NCI-H524 (cell line): ENCODE data around the gene RTEL1.
"Not testable (repeated sequence)": the region's sequence is repeated elsewhere in the genome, so short reads cannot be mapped to it uniquely, and the experiment has no call there.

Experiments
- DNase-seq, 2 experiments: peaks; one replicate each; lab custom pipeline; 2025; lab: John Stamatoyannopoulos, UW

RTEL1 gene

GRCh38 chr20:63730189-63730733 is 72.1 kb downstream of the RTEL1 start:
- not testable (repeated sequence) for DNase-seq

- no peak for DNase-seq
These were observed 73.3 kb downstream of the RTEL1 start for GRCh38 chr20:63731410-63731809.

DNA sequence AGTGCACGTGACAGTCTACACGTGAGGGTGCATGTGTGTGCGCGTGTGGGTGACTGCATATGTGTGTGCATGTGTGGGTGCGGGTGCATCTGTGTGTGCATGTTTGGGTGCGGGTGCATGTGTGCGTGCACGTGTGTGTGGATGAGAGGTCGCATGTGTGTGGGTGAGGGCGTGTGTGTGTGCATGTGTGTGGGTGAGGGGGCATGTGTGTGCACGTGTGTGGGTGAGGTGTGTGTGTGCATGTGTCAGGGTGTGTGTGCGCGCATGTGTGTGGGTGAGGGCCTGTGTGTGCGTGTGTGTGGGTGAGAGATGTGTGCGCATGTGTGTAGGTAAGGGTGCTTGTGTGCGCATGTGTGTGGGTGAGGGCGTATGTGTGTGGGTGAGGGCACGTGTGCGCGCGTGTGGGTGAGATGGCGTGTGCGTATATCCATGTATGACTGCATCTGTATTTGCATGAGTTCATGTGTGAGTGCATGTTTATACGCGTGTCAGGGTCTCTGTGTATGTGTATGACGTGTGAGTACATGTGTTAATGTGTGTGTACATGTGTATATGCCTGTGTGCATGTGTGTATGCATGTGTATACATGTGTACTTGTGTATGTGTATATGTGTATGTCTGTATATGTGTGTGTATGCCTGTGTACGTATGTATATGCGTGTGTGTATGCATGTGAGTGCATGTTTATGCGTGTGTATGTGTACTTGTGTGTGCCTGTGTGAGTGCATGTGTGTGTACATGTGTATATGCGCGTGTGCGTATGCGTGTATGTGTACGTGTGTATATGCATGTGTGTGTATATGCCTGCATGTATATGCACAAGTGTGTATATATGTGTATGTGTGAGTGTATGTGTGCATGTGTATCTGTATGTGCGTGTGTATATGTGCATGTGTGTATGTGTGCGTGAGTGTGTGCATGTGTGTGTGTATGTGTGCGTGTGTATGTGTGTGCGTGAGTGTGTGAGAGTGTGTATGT is 74.3 kb downstream of the RTEL1 start:
- no peak for DNase-seq

- DNase-seq: no peak
These were observed 75.0 kb downstream of the RTEL1 start for GRCh38 chr20:63733117-63733516.

- DNase-seq: no peak
These were observed 75.5 kb downstream of the RTEL1 start for GRCh38 chr20:63733579-63734081.

GRCh38 chr20:63734111-63734945 is 76.2 kb downstream of the RTEL1 start:
- no peak for DNase-seq

- DNase-seq: no peak
These were observed 77.1 kb downstream of the RTEL1 start for GRCh38 chr20:63734946-63735858.

DNA sequence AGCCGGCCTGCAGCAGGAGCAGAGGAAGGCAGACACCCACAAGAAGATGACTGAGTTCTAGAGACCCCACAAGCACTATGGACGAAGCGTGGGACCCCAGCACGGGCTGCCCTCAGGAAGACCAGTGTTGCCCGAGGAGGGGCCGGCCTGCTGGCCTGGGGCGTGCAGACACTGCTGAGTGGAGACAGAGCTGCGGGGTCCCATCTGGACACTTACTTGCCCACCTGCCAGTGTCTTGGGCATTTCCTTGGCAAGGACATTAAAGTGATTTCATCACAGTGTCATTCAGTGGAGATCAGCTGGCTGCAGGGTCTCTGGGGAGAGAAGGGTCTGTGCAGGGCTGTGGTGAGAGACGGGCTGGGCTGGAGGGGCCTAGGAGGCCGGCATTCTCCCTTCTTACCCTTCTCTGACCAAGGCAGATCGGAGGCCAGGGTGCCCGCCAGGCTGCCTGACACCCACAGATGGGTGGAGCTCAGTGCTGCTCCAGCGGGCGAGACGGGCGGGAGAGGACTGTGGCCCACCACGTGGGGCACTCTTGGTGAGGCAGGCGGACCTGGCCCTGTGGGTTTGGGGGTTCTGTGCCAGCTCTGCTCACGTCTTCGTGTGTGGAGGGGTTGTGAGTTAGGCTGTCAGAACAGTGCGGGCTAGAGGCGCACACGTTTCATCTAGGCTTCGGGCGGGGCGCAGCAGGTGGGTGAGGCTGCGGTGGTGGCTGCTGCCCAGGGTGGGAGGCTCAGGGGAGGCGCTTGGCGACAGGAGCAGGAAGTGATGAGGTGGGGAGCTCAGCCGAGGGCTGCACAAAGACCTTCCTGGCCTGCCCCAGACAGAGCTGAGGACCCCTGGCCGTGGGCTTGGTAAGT is 78.0 kb downstream of the RTEL1 start, which contains the start of gene LIME1:
LIME1 (plus strand) TSS at position 806 of the 860 bp plus-strand sequence. CDS start 886 bp downstream, outside the sequence.
- DNase-seq: no peak

DNA sequence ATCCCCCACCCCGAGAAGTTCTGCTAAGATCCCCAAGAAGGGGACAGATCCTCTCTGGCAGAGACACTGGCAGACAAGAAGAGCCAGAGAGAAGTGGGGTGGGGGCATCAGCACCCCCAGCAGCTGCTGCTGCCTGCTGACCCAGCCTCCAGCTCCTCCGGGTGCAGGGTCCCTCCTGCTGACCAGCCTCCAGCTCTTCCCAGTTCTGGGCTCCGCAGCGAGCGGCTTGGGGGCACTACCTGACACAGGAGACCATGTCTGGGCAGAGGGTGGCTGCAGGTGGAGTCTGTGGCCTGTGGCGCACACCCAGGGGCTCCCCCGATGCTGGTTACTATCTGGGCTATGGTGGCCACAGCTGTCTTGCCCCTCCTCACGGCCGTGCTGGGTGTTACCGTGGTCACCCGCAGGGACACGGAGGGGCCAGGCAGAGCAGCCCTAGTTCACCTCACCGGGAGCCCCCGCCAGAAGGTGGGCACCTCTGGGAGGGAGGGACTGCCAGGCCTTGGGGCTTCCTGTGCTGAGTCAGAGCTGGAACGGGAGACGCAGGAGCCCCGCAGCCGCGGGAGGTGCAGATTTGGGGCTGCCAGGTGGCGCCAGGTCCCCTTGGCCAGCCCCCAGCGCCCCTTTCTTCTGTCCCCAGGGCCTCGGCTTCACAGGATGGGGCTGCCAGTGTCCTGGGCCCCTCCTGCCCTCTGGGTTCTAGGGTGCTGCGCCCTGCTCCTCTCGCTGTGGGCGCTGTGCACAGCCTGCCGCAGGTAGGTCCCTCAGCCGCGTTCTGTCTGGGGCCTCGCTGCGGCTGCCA is 79.0 kb downstream of the RTEL1 start:
- DNase-seq: no peak

DNA sequence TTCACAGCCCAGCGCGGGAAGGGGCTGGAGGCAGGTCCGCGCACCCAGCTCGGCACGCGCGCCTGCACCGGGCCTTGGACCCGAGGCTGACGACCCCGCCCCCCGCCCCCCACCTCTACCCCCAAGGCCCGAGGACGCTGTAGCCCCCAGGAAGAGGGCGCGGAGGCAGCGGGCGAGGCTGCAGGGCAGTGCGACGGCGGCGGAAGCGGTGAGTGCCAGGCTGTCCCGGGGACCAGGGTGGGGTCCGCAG is 79.5 kb downstream of the RTEL1 start:
- no peak for DNase-seq

GRCh38 chr20:63737945-63738686 is 80.0 kb downstream of the RTEL1 start:
- DNase-seq: no peak

DNA sequence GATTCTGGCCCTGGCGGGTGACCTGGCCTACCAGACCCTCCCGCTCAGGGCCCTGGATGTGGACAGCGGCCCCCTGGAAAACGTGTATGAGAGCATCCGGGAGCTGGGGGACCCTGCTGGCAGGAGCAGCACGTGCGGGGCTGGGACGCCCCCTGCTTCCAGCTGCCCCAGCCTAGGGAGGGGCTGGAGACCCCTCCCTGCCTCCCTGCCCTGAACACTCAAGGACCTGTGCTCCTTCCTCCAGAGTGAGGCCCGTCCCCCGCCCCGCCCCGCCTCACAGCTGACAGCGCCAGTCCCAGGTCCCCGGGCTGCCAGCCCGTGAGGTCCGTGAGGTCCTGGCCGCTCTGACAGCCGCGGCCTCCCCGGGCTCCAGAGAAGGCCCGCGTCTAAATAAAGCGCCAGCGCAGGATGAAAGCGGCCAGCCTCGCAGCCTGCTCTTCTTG is 80.6 kb downstream of the RTEL1 start:
- no peak for DNase-seq

DNA sequence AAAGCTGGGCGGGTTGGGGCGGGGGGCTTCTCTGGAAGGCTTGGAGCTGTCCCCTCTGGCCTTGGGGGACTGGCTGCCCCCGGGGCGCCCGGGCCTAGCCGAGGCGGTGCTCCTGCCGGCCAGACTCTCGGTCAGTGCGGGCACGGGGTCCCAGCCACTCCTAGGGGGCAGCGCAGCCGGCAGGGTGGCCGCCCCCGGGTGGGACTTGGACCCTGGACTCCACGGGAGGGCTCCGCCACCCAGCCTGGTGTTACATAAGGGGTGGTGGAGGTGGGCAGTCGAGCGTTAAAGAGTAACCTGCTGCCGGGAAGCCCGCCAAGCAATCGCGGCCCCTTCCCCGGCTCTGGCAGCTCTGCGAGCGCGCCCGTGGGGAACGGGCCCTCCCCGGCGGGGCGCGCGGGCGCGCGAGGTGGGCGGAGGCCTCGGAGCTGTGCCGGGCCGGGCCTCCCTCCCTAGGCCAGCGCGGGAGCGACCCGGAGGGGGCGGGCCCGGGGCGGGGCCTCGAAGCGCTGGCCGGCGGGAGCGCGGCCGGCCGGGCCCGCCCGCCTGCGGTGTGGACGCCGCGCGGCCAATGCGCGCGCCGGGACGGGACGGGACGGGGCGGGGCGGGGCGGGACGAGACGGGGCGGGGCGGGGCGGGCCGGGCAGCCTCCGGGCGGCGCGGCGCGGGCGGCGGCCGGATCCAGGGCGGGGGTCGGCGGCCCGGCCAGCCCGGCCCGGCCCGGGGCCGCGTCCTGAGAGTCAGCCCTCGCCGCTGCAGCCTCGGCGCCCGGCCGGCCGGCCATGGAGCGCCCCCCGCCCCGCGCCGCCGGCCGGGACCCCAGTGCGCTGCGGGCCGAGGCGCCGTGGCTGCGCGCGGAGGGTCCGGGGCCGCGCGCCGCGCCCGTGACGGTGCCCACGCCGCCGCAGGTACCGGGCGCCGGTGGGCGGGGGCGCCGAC is 81.3 kb downstream of the RTEL1 start, which contains the start of gene SLC2A4RG:
SLC2A4RG (plus strand) TSS at position 647 of the 940 bp plus-strand sequence; CDS start at position 784, 137 bp downstream.
- peak; percentile 20 to 72 for DNase-seq

DNA sequence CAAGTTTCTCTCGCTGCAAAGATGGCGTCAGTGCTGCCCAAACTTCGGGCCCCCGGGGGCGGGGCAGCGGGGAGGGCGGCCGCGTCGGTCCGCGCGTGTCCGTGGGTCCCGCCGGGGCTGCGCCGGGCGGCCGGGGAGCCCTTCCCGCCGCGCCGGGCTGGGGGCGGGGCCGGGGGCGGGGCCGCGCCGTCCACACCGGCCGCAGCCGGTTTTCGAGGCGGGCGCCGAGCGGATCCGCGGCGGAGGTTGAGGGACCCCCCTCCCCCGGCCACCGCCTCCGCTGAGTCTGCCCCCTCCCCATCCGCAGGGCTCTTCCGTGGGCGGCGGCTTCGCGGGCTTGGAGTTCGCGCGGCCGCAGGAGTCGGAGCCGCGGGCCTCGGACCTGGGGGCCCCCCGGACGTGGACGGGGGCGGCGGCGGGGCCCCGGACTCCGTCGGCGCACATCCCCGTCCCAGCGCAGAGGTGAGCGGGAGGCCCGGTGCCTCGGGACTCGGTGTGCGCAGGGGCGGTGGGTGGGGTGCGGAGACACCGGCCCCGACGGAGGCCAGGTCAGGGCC is 82.0 kb downstream of the RTEL1 start:
- no peak for DNase-seq

- peak; percentile 17 to 68 for DNase-seq
These were observed 82.7 kb downstream of the RTEL1 start for GRCh38 chr20:63740627-63741353.

GRCh38 chr20:63741354-63741675 is 83.2 kb downstream of the RTEL1 start:
- DNase-seq: no peak
